Spleen (tissue), 7 donors: ENCODE results near the gene AMY1A.
"Not testable (repeated sequence)": the region's sequence is repeated elsewhere in the genome, so short reads cannot be mapped to it uniquely, and the experiment has no call there.

Experiments used
- CTCF ChIP-seq, 11 experiments: fragments of 200-600 bp in 7 of 11; fragments of 450-650 bp in 4 of 11; sonication (generic) in 4 of 11; IDR thresholded peaks in 8 of 11; conservative IDR thresholded peaks in 3 of 11; 1 replicate in 7 of 11; 2 replicates in 4 of 11; pipeline versions ENCODE4 v1.4.0 to v1.8.0; 2016 to 2021; ENCODE audit warnings: antibody characterized with exemption in 11 of 11, inconsistent platforms in 4 of 11, mild to moderate bottlenecking in 1 of 11
- POLR2A ChIP-seq, 3 donors: fragments of 450-650 bp; IDR thresholded peaks; one replicate each; pipeline ENCODE4 v1.5.1; 2017; ENCODE audit warnings: antibody characterized with exemption in 3 of 3, mild to moderate bottlenecking in 1 of 3
- POLR2AphosphoS5 ChIP-seq, 3 donors: sonication (generic); formaldehyde crosslinking; IDR thresholded peaks; one replicate each; pipeline ENCODE4 v1.5.1; 2017; ENCODE audit warnings: antibody characterized with exemption in 3 of 3
- donor health status: DM: no; HTN: no; CAD: no; lungs with moderate emphysema.
- donor health status: DM: no; HTN: no; CAD: no.
- donor health status: DM: no; HTN: no; CAD: no.

DNA sequence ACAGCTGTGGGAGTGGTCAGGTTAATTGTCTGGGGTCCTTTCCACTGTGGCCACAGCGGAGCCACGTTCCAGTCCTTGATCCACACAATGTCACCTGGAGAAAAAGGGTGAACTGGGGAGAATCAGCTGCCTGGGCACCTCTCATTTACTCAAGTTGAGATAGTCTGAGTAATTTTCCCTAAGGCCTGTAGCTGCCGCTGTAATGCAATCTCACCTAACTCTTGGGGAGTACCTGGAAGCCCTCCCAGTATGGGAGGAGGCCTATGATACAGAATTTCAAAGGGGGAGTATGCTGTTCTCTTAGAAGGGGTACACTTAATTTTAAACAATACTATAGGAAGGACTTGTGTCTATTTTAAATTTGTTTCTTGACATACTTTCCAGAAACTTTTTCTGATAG, 5.3 kb upstream of the AMY1A start:
- not testable (repeated sequence) for TF ChIP-seq CTCF (IDR thresholded peaks at IDR 0.05 in 8 of 11, conservative IDR thresholded peaks at IDR 0.05 in 3 of 11); POLR2A (IDR thresholded peaks at IDR 0.05); POLR2AphosphoS5 (IDR thresholded peaks at IDR 0.05)
